CD14-positive monocyte (primary cell): ENCODE data around the gene PATL2. TPM values are rescaled to one million over a fixed set of nuclear protein-coding genes. Genes with fewer than 3 reads are reported as not detected.
A peak's percentile ranks its signal among the peaks of the same experiment; 100 is the strongest.

ENCODE experiments used
- DNase-seq, 3 donors: peaks; one replicate each; pipeline ENCODE4 v3.0.0-alpha.2; 2011 to 2022
- H2AFZ ChIP-seq: 2 replicates; pipeline ENCODE4 v1.6.0; 2012; ENCODE audit warnings: mild to moderate bottlenecking, low read depth, low read length, inconsistent platforms; ENCODE audit not compliant: insufficient read depth, poor library complexity, severe bottlenecking
- H3K27ac ChIP-seq, 2 donors: 1 replicate in 1 of 2; 2 replicates in 1 of 2; pipeline ENCODE4 v1.5.1; 2012 to 2013; ENCODE audit warnings: low read length in 2 of 2, control low read depth in 1 of 2, inconsistent platforms in 1 of 2, low read depth in 1 of 2, mild to moderate bottlenecking in 1 of 2
- H3K27me3 ChIP-seq, 2 donors: one replicate each; pipeline versions ENCODE4 v1.6.0 to v1.6.1; 2011 to 2013; ENCODE audit warnings: low read length in 2 of 2; ENCODE audit not compliant: control insufficient read depth in 2 of 2, insufficient read depth in 2 of 2
- H3K36me3 ChIP-seq, 2 donors: replicated peaks in 1 of 2; 1 replicate in 1 of 2; 2 replicates in 1 of 2; pipeline versions ENCODE4 v1.5.1 to v1.6.1; 2012 to 2013; ENCODE audit warnings: low read length in 2 of 2, control low read depth in 1 of 2, inconsistent platforms in 1 of 2, mild to moderate bottlenecking in 1 of 2; ENCODE audit not compliant: insufficient read depth in 2 of 2, control insufficient read depth in 1 of 2
- H3K4me1 ChIP-seq, 2 donors: 1 replicate in 1 of 2; 2 replicates in 1 of 2; pipeline versions ENCODE4 v1.5.1 to v1.6.1; 2012 to 2013; ENCODE audit warnings: low read length in 2 of 2, control low read depth in 1 of 2, inconsistent platforms in 1 of 2, mild to moderate bottlenecking in 1 of 2, moderate library complexity in 1 of 2; ENCODE audit not compliant: insufficient read depth in 2 of 2, control insufficient read depth in 1 of 2
- H3K4me2 ChIP-seq: replicated peaks from 2 replicates; pipeline ENCODE3; 2012; ENCODE audit warnings: low read length, moderate library complexity, mild to moderate bottlenecking; ENCODE audit not compliant: poor library complexity, severe bottlenecking; ENCODE audit errors: extremely low read depth
- H3K4me3 ChIP-seq, 3 experiments: fragments of 200-600 bp in 1 of 3; sonication (generic) in 1 of 3; replicated peaks in 1 of 3; 1 replicate in 2 of 3; 2 replicates in 1 of 3; pipeline ENCODE4 v1.5.1; 2011 to 2013; ENCODE audit warnings: low read length in 3 of 3, mild to moderate bottlenecking in 3 of 3, control low read depth in 2 of 3, low read depth in 2 of 3, inconsistent platforms in 1 of 3, moderate library complexity in 1 of 3
- H3K79me2 ChIP-seq: 2 replicates; pipeline ENCODE4 v1.6.0; 2012; ENCODE audit warnings: mild to moderate bottlenecking, control low read depth, inconsistent platforms, low read length, moderate library complexity; ENCODE audit not compliant: insufficient read depth
- H3K9ac ChIP-seq: 2 replicates; pipeline ENCODE4 v1.6.0; 2017; ENCODE audit warnings: low read length, mild to moderate bottlenecking; ENCODE audit not compliant: insufficient read depth, poor library complexity, severe bottlenecking
- H3K9me3 ChIP-seq, 2 donors: replicated peaks in 1 of 2; 1 replicate in 1 of 2; 2 replicates in 1 of 2; pipeline versions ENCODE4 v1.5.1 to v1.6.1; 2012 to 2013; ENCODE audit warnings: low read length in 2 of 2, control low read depth in 1 of 2; ENCODE audit not compliant: control insufficient read depth in 1 of 2, insufficient read depth in 1 of 2
- H4K20me1 ChIP-seq: 2 replicates; pipeline ENCODE4 v1.6.0; 2012; ENCODE audit warnings: mild to moderate bottlenecking, low read length, control low read depth, moderate library complexity; ENCODE audit not compliant: insufficient read depth
- H3K27ac Mint-ChIP-seq, 7 donors: one replicate each; pipeline ENCODE4 v1.8.0; 2020; ENCODE audit warnings: mild to moderate bottlenecking in 7 of 7, mixed read lengths in 7 of 7, moderate library complexity in 6 of 7, inconsistent platforms in 2 of 7
- H3K27me3 Mint-ChIP-seq, 3 donors: one replicate each; pipeline ENCODE4 v1.8.0; 2021 to 2022; ENCODE audit warnings: low read depth in 3 of 3, mild to moderate bottlenecking in 3 of 3, mixed read lengths in 3 of 3, moderate library complexity in 3 of 3, inconsistent platforms in 1 of 3
- H3K36me3 Mint-ChIP-seq, 2 donors: one replicate each; pipeline ENCODE4 v1.8.0; 2020; ENCODE audit warnings: mixed read lengths in 2 of 2, inconsistent platforms in 1 of 2, mild to moderate bottlenecking in 1 of 2
- H3K4me1 Mint-ChIP-seq: one replicate; pipeline ENCODE4 v1.8.0; 2020; ENCODE audit warnings: mild to moderate bottlenecking, mixed read lengths
- H3K4me3 Mint-ChIP-seq, 2 donors: one replicate each; pipeline ENCODE4 v1.8.0; 2020; ENCODE audit warnings: mild to moderate bottlenecking in 2 of 2, mixed read lengths in 2 of 2, moderate library complexity in 1 of 2
- H3K9me3 Mint-ChIP-seq, 7 donors: one replicate each; pipeline ENCODE4 v1.8.0; 2020 to 2022; ENCODE audit warnings: mixed read lengths in 7 of 7, mild to moderate bottlenecking in 6 of 7, moderate library complexity in 6 of 7, inconsistent platforms in 2 of 7
- CTCF ChIP-seq: fragments of 200-600 bp; IDR thresholded peaks from one replicate; pipeline ENCODE4 v1.8.0; 2022; ENCODE audit warnings: antibody characterized with exemption, mild to moderate bottlenecking
- WGBS: methylation state at CpG from one replicate; pipeline ENCODE4 v1.1.5; 2013; ENCODE audit warnings: missing lambda C conversion rate; ENCODE audit not compliant: insufficient coverage; 5-methylcytosine and 5-hydroxymethylcytosine counted together
- intact Hi-C, 2 donors: fragments of 100-400 bp; cut with micrococcal nuclease; formaldehyde crosslinking; loops; one replicate each; pipeline versions ENCODE4 v1.15.0 to v1.15.1; 2023
- polyA plus RNA-seq, 3 donors: library from polyadenylated mRNA; depleted of rRNA in 1 of 3; unstranded in 2 of 3; stranded (reverse) in 1 of 3; fragments of 300-500 nt in 2 of 3; fragments of >200 nt in 1 of 3; fragmentation: Illumina TruSeq in 2 of 3; gene quantifications; 1 replicate in 2 of 3; 2 replicates in 1 of 3; pipeline ENCODE4 v1.2.3, GENCODE V29; 2012 to 2021

PATL2 gene
- polyA plus RNA-seq, 3 donors: 1.8 to 14.4 (median 1.9) TPM

GRCh38 chr15:44662478-44663409, 48.4 kb downstream of the PATL2 start:
- 15% methylated on average over 26 of the region's 34 CpGs for WGBS
- Mint-ChIP-seq H3K27ac (peak overlapping the region; percentile 98 to 99 (median 99)), H3K4me1 (peaks cover 40% of the 10 kb centered on the region), H3K9me3 (no peaks in the 10 kb centered on the region), H3K4me3 (peak overlapping the region; percentile 96 to 97), H3K27me3 (peaks cover 0 to 1% (median 0%) of the 10 kb centered on the region in 3 donors), H3K36me3 (peaks cover 12 to 27% of the 10 kb centered on the region in 2 donors)
- peak overlapping the region; percentile 99 for H3K9ac ChIP-seq
- H3K79me2 ChIP-seq: peaks cover 56% of the 10 kb centered on the region
- DNase-seq: peak; percentile 60 to 74 (median 72)
- H3K27ac ChIP-seq: peak overlapping the region; percentile 96 to 98
- H3K36me3 ChIP-seq: peaks cover 20 to 26% of the 10 kb centered on the region in 2 donors
- peak overlapping the region; percentile 84 for H2AFZ ChIP-seq
- peaks cover 33 to 38% of the 10 kb centered on the region in 2 donors for H3K4me1 ChIP-seq
- intact Hi-C loops: loop anchor here (2.0 to 5.0 kb wide), 6 partner anchors 48 to 370 kb away; partner anchors contain the start of genes B2M (in 2 of the 2), PATL2 (in 2 of the 2), EIF3J (in 1 of the 2) and TRIM69 (in 1 of the 2)
- no peaks in the 10 kb centered on the region for H3K27me3 ChIP-seq
- peak overlapping the region; percentile 65 to 97 (median 86) for H3K4me3 ChIP-seq
- no peak for TF ChIP-seq CTCF
- H4K20me1 ChIP-seq: peaks cover 17% of the 10 kb centered on the region
- H3K4me2 ChIP-seq: peak overlapping the region; percentile 81
- H3K9me3 ChIP-seq: no peaks in the 10 kb centered on the region

DNA sequence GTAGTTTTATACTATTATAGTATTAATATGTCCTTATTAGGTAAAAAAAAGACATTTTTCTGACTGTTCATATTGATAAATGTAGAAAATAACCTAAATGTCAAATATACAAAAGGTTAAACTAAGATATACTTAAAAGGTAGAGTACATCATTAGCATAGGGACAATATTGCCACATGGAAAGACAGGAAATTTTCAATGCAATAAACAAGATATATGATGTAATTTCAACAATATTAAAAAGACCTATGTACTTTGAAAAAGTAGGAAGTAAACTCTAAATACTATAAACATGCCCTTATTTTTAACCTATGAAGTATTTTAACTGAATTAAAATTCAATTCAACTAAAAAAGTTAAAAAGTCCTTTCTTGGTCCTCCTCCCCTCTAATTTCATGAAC, 49.5 kb downstream of the PATL2 start:
- Histone ChIP-seq H3K79me2 (peaks cover 58% of the 10 kb centered on the region), H3K27ac (peak overlapping the region in 1 of 2 donors; percentile 96), H3K4me1 (peaks cover 28 to 32% of the 10 kb centered on the region in 2 donors), H3K36me3 (peaks cover 31 to 38% of the 10 kb centered on the region in 2 donors), H3K9me3 (no peaks in the 10 kb centered on the region), H3K4me2 (peak overlapping the region; percentile 81), H3K9ac (peak overlapping the region; percentile 99), H3K4me3 (peak overlapping the region in 2 of 3 experiments; percentile 86 to 97), H2AFZ (no peak overlapping the region), H4K20me1 (peaks cover 20% of the 10 kb centered on the region), H3K27me3 (no peaks in the 10 kb centered on the region)
- peaks cover 20 to 37% of the 10 kb centered on the region in 2 donors for H3K36me3 Mint-ChIP-seq
- no peaks in the 10 kb centered on the region for H3K9me3 Mint-ChIP-seq
- TF ChIP-seq CTCF: no peak
- intact Hi-C loops: loop anchor here (5.0 kb wide), 4 partner anchors 76 to 369 kb away; partner anchors contain the start of genes EIF3J (in 1 of the 2) and TRIM69 (in 1 of the 2)
- peak in 2 of 3 donors; percentile 51 to 58 for DNase-seq
- H3K4me3 Mint-ChIP-seq: peak overlapping the region; percentile 58 to 77
- peak overlapping the region; percentile 81 to 99 (median 98) for H3K27ac Mint-ChIP-seq
- peaks cover 0 to 1% (median 0%) of the 10 kb centered on the region in 3 donors for H3K27me3 Mint-ChIP-seq
- H3K4me1 Mint-ChIP-seq: peaks cover 32% of the 10 kb centered on the region
